Choroid plexus epithelial cell (primary cell): Measurements from ENCODE around the gene CNPY3.
A peak's percentile ranks its signal among the peaks of the same experiment; 100 is the strongest.

Experiments used
- DNase-seq: peaks from one replicate; pipeline ENCODE4 v3.0.0-alpha.2; 2010; ENCODE audit warnings: low read depth
- H3K4me3 ChIP-seq: 2 replicates; pipeline ENCODE4 v1.5.1; 2011; ENCODE audit warnings: low read depth, mild to moderate bottlenecking, control low read depth, low read length, moderate library complexity
- CTCF ChIP-seq: conservative IDR thresholded peaks from 2 replicates; pipeline ENCODE4 v1.5.1; 2011; ENCODE audit warnings: low read depth, mild to moderate bottlenecking, control low read depth, inconsistent platforms, low read length, moderate library complexity

The CNPY3 gene

DNA sequence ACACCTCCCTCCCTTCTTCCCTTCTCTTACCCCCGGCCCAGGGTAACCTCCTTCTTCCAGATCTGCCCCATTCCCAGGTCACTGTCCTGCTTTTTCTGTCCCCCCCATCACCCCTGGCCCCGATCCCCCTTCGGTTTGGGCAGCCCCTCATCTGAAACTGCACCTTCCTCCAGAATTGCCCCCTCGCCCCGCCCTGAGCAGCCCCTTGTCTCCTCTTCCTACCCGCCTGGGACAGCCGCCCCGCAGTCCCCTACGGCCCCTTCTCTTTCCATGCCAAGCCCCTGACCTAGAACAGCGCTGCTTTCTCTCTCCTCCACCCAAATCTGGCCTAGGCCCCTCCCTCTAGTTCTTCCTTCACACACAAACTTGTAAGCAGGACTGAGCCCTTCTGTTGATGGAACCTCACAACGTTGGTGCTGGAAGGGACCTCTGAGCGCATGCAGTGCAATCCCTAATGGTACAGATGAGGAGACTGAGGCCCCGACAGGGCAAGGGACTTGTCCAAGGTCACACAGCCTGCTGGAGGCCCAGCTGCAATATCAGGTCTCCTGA is 55.7 kb downstream of the CNPY3 start:
- DNase-seq: peak; percentile 29
- H3K4me3 ChIP-seq: peak overlapping the region; percentile 87
- TF ChIP-seq CTCF: no peak

- no peak for DNase-seq
- H3K4me3 ChIP-seq: no peak overlapping the region
- no peak for TF ChIP-seq CTCF
Observed at GRCh38 chr6:42987533-42988451, 58.5 kb downstream of the CNPY3 start.

GRCh38 chr6:42988486-42989020 is 59.3 kb downstream of the CNPY3 start:
- TF ChIP-seq CTCF: no peak

More at GRCh38 chr6:42988486-42989020, 59.3 kb downstream of the CNPY3 start:
- no peak overlapping the region for H3K4me3 ChIP-seq
- DNase-seq: no peak
